Panc1 (cell line): ENCODE data around the gene DAAM2. TPM values are rescaled to one million over a fixed set of nuclear protein-coding genes. Genes with fewer than 3 reads are reported as not detected.

Experiments used
- ATAC-seq: fragments of 200-7000 bp; cut with Tn5 transposase; 2 replicates; pipeline ENCODE4 v1.9.1; 2020; ENCODE audit warnings: mild to moderate bottlenecking, moderate library complexity
- BruUV-seq: library from RNA; stranded (reverse); fragments of 400-500 nt; replicated peaks from 2 replicates; lab custom pipeline; 2021; lab: Mats Ljungman, UMichigan
- CTCF ChIA-PET: fragments of 300-600 bp; sonication (Branson Sonifier 250); formaldehyde crosslinking; loops from one replicate; lab custom pipeline; 2022; ENCODE audit warnings: antibody characterized with exemption; lab: Charles Lee
- POLR2A ChIA-PET: fragments of 300-600 bp; sonication (Branson Sonifier 250); formaldehyde crosslinking; loops from one replicate; lab custom pipeline; 2022; ENCODE audit warnings: antibody characterized with exemption; lab: Charles Lee
- DNase-seq: peaks from one replicate; pipeline ENCODE4 v3.0.0-alpha.2; 2010; ENCODE audit warnings: low read depth, low spot score
- H3K27ac ChIP-seq: 2 replicates; pipeline ENCODE4 v1.5.1; 2011; ENCODE audit warnings: mild to moderate bottlenecking, low read length, inconsistent platforms
- H3K27me3 ChIP-seq: fragments of 200-500 bp; sonication (Bioruptor generic); 2 replicates; pipeline ENCODE4 v1.6.0; 2014; ENCODE audit warnings: low read length, inconsistent platforms; ENCODE audit not compliant: control insufficient read depth, insufficient read depth
- H3K36me3 ChIP-seq: fragments of 200-500 bp; sonication (Bioruptor generic); 2 replicates; pipeline ENCODE4 v1.5.1; 2014; ENCODE audit warnings: inconsistent platforms, mild to moderate bottlenecking, low read length, moderate library complexity; ENCODE audit not compliant: control insufficient read depth, insufficient read depth
- H3K4me1 ChIP-seq: 2 replicates; pipeline ENCODE4 v1.5.1; 2011; ENCODE audit warnings: inconsistent platforms, mild to moderate bottlenecking, low read length, moderate library complexity; ENCODE audit not compliant: control insufficient read depth, insufficient read depth
- H3K4me3 ChIP-seq, 2 experiments: 2 replicates each; pipeline ENCODE4 v1.5.1; 2011 to 2012; ENCODE audit warnings: low read depth in 2 of 2, low read length in 2 of 2, mild to moderate bottlenecking in 2 of 2, inconsistent platforms in 1 of 2, moderate library complexity in 1 of 2
- H3K9me3 ChIP-seq: fragments of 200-500 bp; sonication (Bioruptor generic); 2 replicates; pipeline ENCODE4 v1.5.1; 2014; ENCODE audit warnings: low read depth, mild to moderate bottlenecking, inconsistent platforms, low read length, moderate library complexity; ENCODE audit not compliant: control insufficient read depth, insufficient read depth
- CTCF ChIP-seq: fragments of 450-650 bp; IDR thresholded peaks from 2 replicates; pipeline ENCODE4 v1.5.1; 2017; ENCODE audit warnings: mild to moderate bottlenecking
- POLR2AphosphoS5 ChIP-seq: IDR thresholded peaks from 2 replicates; pipeline ENCODE4 v1.6.1; 2012; ENCODE audit warnings: mild to moderate bottlenecking, low read depth, low read length, moderate library complexity
- SIN3A ChIP-seq: IDR thresholded peaks from 2 replicates; pipeline ENCODE4 v1.6.1; 2012; ENCODE audit warnings: low read depth, mild to moderate bottlenecking, low read length, moderate library complexity, borderline replicate concordance; ENCODE audit not compliant: insufficient read depth
- TCF7L2 ChIP-seq: IDR thresholded peaks from 2 replicates; pipeline ENCODE4 v1.6.1; 2011; ENCODE audit warnings: mild to moderate bottlenecking, low read depth, low read length, inconsistent platforms
- in situ Hi-C: cut with HindIII; loops from 2 replicates; pipeline ENCODE4 v1.10.0; 2016; ENCODE audit warnings: low sequenced_read_pairs, low pct_unique_long_range_greater_than_20kb
- intact Hi-C: fragments of 100-400 bp; cut with micrococcal nuclease; formaldehyde crosslinking; loops from one replicate; pipeline ENCODE4 v1.10.0; 2022; ENCODE audit not compliant: unreplicated experiment
- total RNA-seq: library from RNA; stranded (reverse); gene quantifications from one replicate; pipeline ENCODE4 v1.2.1, GENCODE V29; 2021; ENCODE audit not compliant: unreplicated experiment
- TF ChIP-seq, protein P1 (sequence below), 2 experiments: IDR thresholded peaks; 2 replicates each; pipeline ENCODE4 v1.6.1; 2011 to 2012; ENCODE audit warnings: low read depth in 2 of 2, control low read depth in 1 of 2, low read length in 1 of 2, mild to moderate bottlenecking in 1 of 2, moderate library complexity in 1 of 2; ENCODE audit not compliant: insufficient read depth in 1 of 2

The DAAM2 gene
- total RNA-seq, 1 experiment from 2014 or later, result not detected

- POLR2A ChIA-PET, result no interaction called here
- ATAC-seq (no peak), DNase-seq (no peak)
- no peaks in the 10 kb centered on the region for H3K36me3 ChIP-seq
- H3K4me3 ChIP-seq, result no peak overlapping the region
- no peaks in the 10 kb centered on the region for H3K4me1 ChIP-seq
- CTCF ChIA-PET, result no interaction called here
- BruUV-seq, result no TSS peak
- TF ChIP-seq SIN3A (no peak), POLR2AphosphoS5 (no peak), CTCF (no peak), TCF7L2 (no peak)
- TF ChIP-seq, protein P1, sequence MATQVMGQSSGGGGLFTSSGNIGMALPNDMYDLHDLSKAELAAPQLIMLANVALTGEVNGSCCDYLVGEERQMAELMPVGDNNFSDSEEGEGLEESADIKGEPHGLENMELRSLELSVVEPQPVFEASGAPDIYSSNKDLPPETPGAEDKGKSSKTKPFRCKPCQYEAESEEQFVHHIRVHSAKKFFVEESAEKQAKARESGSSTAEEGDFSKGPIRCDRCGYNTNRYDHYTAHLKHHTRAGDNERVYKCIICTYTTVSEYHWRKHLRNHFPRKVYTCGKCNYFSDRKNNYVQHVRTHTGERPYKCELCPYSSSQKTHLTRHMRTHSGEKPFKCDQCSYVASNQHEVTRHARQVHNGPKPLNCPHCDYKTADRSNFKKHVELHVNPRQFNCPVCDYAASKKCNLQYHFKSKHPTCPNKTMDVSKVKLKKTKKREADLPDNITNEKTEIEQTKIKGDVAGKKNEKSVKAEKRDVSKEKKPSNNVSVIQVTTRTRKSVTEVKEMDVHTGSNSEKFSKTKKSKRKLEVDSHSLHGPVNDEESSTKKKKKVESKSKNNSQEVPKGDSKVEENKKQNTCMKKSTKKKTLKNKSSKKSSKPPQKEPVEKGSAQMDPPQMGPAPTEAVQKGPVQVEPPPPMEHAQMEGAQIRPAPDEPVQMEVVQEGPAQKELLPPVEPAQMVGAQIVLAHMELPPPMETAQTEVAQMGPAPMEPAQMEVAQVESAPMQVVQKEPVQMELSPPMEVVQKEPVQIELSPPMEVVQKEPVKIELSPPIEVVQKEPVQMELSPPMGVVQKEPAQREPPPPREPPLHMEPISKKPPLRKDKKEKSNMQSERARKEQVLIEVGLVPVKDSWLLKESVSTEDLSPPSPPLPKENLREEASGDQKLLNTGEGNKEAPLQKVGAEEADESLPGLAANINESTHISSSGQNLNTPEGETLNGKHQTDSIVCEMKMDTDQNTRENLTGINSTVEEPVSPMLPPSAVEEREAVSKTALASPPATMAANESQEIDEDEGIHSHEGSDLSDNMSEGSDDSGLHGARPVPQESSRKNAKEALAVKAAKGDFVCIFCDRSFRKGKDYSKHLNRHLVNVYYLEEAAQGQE (IDR thresholded peaks at IDR 0.05; ENCODE audit: insufficient read depth in 1 of 2, low read depth in 2 of 2, low read length in 1 of 2), result no peak
- in situ Hi-C loops (no loop called here), intact Hi-C loops (no loop called here)
- no peaks in the 10 kb centered on the region for H3K9me3 ChIP-seq
- H3K27ac ChIP-seq, result no peak overlapping the region
- H3K27me3 ChIP-seq, result no peaks in the 10 kb centered on the region
These were observed 23.2 kb upstream of the DAAM2 start for GRCh38 chr6:39769012-39769411.

DNA sequence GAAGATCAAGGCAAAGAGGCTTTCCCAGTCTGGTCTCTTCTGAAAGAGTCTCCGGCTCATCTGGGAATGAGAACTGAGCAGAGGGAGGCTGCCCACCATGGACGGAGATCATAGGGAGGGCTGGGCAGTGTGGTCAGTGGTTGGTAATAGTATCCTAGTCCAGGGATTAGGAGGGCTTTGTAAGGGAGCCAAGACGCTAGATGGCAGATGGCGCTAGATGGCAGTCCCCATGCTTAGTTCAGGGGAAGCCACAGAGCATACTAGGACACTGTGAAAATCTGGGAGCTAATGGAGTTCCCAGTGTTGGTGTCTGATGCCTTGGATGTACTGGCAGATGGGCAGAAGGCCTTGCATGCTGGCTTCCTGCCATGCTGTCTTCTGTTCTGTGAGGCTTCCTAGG lies 21.7 kb upstream of the DAAM2 start:
- H3K4me1 ChIP-seq, result no peaks in the 10 kb centered on the region
- in situ Hi-C loops, result no loop called here
- no TSS peak for BruUV-seq
- intact Hi-C loops, result no loop called here
- H3K4me3 ChIP-seq, result no peak overlapping the region
- no peak for ATAC-seq
- no peak overlapping the region for H3K27ac ChIP-seq
- H3K9me3 ChIP-seq, result no peaks in the 10 kb centered on the region
- TF ChIP-seq TCF7L2 (no peak), SIN3A (no peak), POLR2AphosphoS5 (no peak), CTCF (no peak)
- TF ChIP-seq, protein P1 (IDR thresholded peaks at IDR 0.05; ENCODE audit: insufficient read depth in 1 of 2, low read depth in 2 of 2, low read length in 1 of 2), result no peak
- no peak for DNase-seq
- H3K27me3 ChIP-seq, result no peaks in the 10 kb centered on the region
- ChIA-PET POLR2A (no interaction called here), CTCF (no interaction called here)
- no peaks in the 10 kb centered on the region for H3K36me3 ChIP-seq
